ENCODE measurements around the gene GUCA2A. TPM values are rescaled to one million over a fixed set of nuclear protein-coding genes. Genes with fewer than 3 reads are reported as not detected.
A peak's percentile ranks its signal among the peaks of the same experiment; 100 is the strongest.

GUCA2A gene
- total RNA-seq, 1 donor from 2014 or later: not detected

GRCh38 chr1:42163536-42164503 is 725 bp downstream of the GUCA2A start:
- DNase-seq (ENCODE audit: missing footprints) (no peak), ATAC-seq (no peak)
- intact Hi-C loops (cut with DNase I): no loop called here

- no peak for DNase-seq (ENCODE audit: missing footprints)
- ATAC-seq: no peak
- intact Hi-C loops (cut with DNase I): no loop called here
Measured at GRCh38 chr1:42163114-42163513, 1.4 kb downstream of the GUCA2A start.

DNA sequence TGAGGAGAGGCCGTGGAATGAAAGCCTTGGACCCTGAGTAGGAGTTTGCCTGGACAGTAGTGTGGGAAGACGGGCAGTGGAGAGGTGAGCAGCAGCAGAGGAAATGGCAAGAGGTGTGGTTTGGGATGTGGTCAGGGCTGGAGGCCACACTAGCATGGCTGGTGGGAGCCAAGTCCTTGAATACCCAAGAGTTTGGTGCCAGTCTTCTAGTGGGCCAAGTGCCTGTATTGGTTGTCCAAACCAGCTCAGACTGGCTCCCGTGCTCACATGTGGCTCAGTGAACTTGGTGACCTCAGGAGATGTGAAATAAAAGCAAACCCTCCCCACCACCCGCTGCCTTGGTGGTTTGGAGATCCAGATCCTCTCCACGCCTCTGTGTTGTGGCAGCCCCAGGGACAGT is 2.4 kb downstream of the GUCA2A start:
- intact Hi-C loops (cut with DNase I): no loop called here
- DNase-seq (ENCODE audit: missing footprints) (no peak), ATAC-seq (no peak)

DNA sequence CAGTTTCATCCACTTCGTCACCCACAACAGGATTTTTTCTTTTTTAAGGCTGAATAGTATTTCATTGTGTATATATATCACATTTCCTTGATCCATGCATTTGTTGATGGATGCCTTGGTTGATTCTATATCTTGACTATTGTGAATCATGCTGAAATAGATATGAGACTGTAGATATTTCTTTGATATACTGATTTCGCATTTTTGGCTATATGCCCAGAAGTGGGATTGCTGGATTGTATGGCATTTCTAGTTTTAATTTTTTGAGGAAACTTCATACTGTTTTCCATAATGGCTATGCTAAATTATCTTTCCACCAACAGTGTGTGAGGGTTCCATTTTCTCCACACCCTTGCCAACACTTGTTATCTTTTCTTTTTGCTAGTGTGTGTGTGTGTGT is 6.4 kb downstream of the GUCA2A start:
- intact Hi-C loops (cut with DNase I): no loop called here
- ATAC-seq (no peak), DNase-seq (ENCODE audit: missing footprints) (no peak)

GRCh38 chr1:42157667-42158066 is 6.9 kb downstream of the GUCA2A start:
- ATAC-seq: no peak
- intact Hi-C loops (cut with DNase I): no loop called here

DNA sequence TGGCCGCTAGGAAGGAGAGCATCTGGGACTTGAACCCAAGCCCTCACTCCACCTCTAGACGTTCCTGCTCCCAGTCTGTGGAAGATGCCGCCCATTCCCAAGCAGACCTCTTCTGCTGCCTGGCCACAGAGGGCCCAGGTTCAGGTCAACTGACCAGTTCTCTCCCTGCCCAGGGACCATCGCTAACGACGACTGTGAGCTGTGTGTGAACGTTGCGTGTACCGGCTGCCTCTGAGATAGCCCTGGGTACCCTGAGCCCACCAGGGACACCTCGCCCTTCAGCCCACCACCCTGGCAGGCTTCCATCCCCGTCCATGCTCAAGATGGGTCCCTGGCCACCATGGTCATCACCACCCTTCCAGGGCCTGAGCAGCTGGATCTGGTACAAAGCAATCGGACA is 9.2 kb downstream of the GUCA2A start:
- ATAC-seq (no peak), DNase-seq (ENCODE audit: missing footprints) (no peak)
- intact Hi-C loops (cut with DNase I): no loop called here

More at GRCh38 chr1:42157667-42158066, 6.9 kb downstream of the GUCA2A start:
- DNase-seq (ENCODE audit: missing footprints): no peak

GRCh38 chr1:42154685-42155084 is 9.9 kb downstream of the GUCA2A start:
- intact Hi-C loops (cut with DNase I): no loop called here
- ATAC-seq: no peak
- DNase-seq (ENCODE audit: missing footprints): no peak

DNA sequence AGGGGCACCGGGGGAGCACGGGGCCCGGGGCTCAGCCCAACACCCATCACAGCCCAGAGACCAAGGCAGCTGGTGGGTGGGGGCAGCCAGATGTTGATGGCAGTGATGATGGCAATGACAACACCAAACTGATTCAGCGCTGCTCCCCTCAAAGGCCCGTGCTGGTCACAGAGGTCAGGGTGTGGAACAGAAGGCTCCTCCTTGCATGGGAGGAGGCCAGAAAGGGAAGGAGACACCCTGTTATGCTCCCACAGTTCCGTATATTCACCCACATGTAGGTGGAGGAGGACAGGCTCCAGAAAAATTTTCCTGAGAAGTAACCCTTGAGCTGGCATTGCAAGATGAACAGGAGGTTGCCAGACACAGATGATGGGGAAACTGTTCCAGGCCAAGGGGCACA is 10.9 kb downstream of the GUCA2A start:
- no peak for DNase-seq (ENCODE audit: missing footprints)
- intact Hi-C loops (cut with DNase I): no loop called here
- ATAC-seq: no peak

GRCh38 chr1:42152907-42153600 is 11.5 kb downstream of the GUCA2A start, which contains the start of gene GUCA2B:
Gene GUCA2B (plus strand): TSS chr1:42153410. CDS start chr1:42153451, 41 bp downstream.
- intact Hi-C loops (cut with DNase I): no loop called here
- ATAC-seq: no peak
- no peak for DNase-seq (ENCODE audit: missing footprints)

DNA sequence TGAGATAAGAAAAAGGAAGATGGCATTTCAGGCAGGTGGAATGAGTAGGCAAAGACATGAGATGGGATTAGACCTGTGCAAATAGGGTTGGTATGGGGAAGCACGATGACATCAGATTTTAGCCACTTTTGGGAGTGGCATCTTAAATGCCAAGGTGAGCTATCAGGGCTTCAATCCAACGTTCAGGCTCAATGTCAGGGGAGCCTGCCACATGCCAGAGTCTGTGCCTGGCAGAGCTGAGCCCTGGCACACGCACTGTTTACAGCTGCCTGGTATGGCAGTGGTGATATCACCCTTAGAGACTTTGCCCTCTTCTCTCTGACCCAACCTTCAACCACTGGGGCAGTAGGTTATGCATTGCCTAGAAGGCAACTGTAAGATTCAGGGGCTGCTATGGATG is 12.4 kb downstream of the GUCA2A start:
- intact Hi-C loops (cut with DNase I): no loop called here
- ATAC-seq (peak; percentile 88), DNase-seq (ENCODE audit: missing footprints) (no peak)

DNA sequence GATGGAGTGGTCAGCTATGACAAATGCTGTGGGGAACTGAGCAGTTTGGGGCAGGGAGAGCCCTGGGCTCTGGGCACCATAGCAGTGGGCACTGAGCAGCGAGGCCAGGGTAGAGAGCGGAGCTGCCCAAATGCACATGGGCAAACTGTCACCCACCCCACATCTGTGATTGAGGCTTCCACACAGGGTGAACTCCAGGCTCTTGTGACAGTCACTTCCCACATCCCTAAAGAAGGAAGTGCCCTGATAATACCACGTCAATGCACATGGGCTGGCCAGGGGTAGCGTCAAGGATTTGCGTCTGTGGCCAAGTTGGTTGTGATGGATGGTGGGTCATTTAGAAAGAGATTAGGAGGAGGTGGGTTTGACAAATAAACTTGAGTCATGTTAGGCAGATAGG is 13.9 kb downstream of the GUCA2A start:
- intact Hi-C loops (cut with DNase I): no loop called here
- no peak for DNase-seq (ENCODE audit: missing footprints)
- ATAC-seq: no peak

DNA sequence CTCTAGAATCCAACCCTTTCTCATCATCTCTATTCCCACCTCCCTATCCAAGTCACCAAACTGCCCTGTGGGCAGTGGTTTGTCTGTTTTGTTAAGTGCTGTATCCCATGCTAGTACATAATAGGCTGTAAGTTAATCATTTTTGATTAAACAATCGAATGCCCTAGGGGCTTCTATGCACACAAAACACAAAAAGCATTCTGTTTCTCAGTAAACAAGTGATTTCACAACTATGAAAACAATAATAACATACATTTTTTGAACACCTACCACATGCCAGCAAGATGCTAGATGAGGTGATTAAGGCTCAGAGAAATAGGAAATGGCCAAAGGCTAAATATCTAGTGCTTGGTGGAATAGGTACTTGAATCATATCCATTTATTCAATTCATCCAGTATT is 16.4 kb downstream of the GUCA2A start:
- DNase-seq (ENCODE audit: missing footprints) (no peak), ATAC-seq (no peak)
- intact Hi-C loops (cut with DNase I): loop anchor here (10.0 kb wide), 1 partner anchor 597 kb away; the partner anchor contains the start of gene CLDN19

GRCh38 chr1:42146626-42147320 is 17.8 kb downstream of the GUCA2A start:
- intact Hi-C loops (cut with DNase I): loop anchor here (1.0 to 10.0 kb wide), 2 partner anchors 26 to 598 kb away; partner anchors contain the start of gene CLDN19
- peak; percentile 56 for ATAC-seq

DNA sequence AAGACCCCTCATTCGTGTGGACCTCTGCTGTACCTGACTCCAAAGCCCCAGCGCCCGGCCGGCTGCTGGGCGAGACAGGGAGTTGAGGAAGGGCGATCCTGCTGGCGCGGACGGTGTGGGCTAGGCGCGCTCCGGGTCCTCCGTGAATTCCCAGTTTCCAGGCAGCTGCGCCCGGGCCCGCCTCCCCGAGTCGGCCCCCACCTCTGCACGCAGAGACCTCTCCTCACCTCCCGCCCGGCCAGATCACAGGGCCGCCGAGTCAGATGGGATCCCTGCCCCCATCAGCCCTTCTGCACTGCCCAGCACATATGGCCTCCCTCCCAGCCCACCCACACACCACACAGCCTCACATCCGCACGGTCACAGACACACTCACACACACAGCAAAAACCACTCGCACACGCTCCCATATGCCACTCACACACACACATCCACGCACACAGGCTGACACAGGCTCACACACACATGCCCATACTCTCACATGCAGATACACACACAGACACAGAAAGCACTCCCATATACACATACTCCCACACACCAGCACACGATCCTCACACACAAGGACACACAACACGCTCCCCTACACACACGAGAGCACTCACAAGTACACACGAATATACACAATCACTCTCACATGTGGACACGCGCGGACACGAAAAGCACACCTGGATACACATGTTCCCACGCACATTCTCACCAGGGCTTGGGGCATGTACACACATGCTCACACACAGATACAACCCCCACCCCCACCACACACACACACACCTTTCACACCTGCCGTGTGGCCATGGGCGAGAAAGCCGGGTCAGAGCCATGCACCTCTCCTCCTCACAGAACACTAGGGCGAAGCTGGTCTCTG is 18.6 kb downstream of the GUCA2A start:
- DNase-seq (ENCODE audit: missing footprints): no peak
- ATAC-seq: no peak
- intact Hi-C loops (cut with DNase I): loop anchor here (10.0 kb wide), 1 partner anchor 599 kb away; the partner anchor contains the start of gene CLDN19

More at GRCh38 chr1:42146626-42147320, 17.8 kb downstream of the GUCA2A start:
- no peak for DNase-seq (ENCODE audit: missing footprints)

GRCh38 chr1:42145389-42145716 is 19.2 kb downstream of the GUCA2A start:
- intact Hi-C loops (cut with DNase I): loop anchor here (10.0 kb wide), 1 partner anchor 599 kb away; the partner anchor contains the start of gene CLDN19
- DNase-seq (ENCODE audit: missing footprints) (no peak), ATAC-seq (no peak)

DNA sequence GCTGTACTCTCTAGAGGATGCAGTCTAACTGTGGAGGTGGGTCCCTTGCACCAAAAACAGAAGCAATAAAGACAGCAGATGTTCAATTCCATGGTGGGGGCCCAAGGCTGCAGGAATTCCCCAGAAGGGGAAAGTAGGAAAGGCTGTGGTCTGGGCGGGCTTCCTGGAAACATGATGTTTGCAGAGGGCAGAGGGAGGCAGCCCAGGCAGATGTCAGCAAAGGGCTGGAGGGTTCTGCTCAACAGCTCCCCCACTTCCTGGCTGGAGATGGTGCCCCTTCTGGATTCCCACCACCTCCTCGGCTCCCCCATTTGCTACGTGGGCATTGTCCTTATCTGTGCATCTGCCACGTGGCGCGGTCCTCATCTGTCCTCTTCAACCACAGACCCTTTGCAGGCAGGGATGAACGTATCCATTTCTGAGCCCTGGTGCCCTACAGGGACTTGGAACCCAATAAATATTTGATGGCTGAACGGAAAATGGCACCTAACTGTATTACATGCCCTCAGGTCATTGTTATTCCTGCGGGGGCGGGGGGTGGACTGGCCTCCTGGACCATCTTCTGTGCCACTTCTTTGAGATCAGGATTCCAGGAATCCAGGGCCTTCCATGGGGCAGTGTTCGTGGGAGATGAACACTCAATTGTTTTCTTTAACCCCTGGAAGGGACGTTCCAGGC is 19.7 kb downstream of the GUCA2A start:
- intact Hi-C loops (cut with DNase I): loop anchor here (10.0 kb wide), 1 partner anchor 600 kb away; the partner anchor contains the start of gene CLDN19
- ATAC-seq (no peak), DNase-seq (ENCODE audit: missing footprints) (no peak)

- no peak for ATAC-seq
- intact Hi-C loops (cut with DNase I): loop anchor here (10.0 kb wide), 1 partner anchor 601 kb away; the partner anchor contains the start of gene CLDN19
- no peak for DNase-seq (ENCODE audit: missing footprints)
Measured at GRCh38 chr1:42143896-42144710, 20.4 kb downstream of the GUCA2A start.

All from Right ventricle myocardium inferior (tissue), 1 donor.